ENCODE results near the gene RGS12.

DNA sequence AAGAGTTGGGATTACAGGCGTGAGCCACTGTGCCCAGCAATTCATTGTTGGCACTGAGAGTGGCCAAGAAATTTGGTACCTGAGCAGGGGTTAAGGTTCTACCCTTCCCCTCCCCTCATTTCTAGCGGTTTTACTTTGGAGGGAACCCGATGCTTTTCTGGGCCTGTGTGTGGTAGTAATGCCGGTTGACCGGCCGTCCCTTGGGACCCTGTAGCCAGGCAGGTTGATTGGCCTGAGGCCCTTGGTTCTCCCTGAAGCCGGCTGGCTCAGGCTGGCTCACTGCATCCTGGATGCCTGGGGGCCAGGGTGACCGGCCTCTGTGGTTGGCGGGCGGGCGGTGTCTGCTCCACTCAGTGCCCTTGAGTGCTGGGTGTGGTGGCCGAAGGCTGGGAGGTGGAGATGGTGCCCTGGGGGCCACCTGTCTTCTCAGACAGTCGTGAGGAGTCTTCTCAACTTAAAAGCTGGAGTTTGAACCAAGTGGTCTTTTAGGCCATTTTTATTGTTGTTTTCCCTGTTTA is 45.6 kb downstream of the RGS12 start:
- TF ChIP-seq, protein P1, sequence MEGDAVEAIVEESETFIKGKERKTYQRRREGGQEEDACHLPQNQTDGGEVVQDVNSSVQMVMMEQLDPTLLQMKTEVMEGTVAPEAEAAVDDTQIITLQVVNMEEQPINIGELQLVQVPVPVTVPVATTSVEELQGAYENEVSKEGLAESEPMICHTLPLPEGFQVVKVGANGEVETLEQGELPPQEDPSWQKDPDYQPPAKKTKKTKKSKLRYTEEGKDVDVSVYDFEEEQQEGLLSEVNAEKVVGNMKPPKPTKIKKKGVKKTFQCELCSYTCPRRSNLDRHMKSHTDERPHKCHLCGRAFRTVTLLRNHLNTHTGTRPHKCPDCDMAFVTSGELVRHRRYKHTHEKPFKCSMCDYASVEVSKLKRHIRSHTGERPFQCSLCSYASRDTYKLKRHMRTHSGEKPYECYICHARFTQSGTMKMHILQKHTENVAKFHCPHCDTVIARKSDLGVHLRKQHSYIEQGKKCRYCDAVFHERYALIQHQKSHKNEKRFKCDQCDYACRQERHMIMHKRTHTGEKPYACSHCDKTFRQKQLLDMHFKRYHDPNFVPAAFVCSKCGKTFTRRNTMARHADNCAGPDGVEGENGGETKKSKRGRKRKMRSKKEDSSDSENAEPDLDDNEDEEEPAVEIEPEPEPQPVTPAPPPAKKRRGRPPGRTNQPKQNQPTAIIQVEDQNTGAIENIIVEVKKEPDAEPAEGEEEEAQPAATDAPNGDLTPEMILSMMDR (conservative IDR thresholded peaks at IDR 0.05; ENCODE audit: low read length): no peak
- no peak for TF ChIP-seq EZH2phosphoT487 (IDR thresholded peaks at IDR 0.05; ENCODE audit: borderline replicate concordance, low read depth, low read length)
